ENCODE data around the gene CNTNAP5. TPM values are rescaled to one million over a fixed set of nuclear protein-coding genes. Genes with fewer than 3 reads are reported as not detected.

CNTNAP5 gene
- total and polyA plus RNA-seq, 2 of the 13 experiments (the other 11 are each of a cell fraction or from before 2014, with no cell fraction given), result not detected

- no peak for TF ChIP-seq KLF16 (CRISPR knock-in tag; IDR thresholded peaks at IDR 0.05)
- no peak for TF ChIP-seq SP1 (IDR thresholded peaks at IDR 0.05)
- no peak for TF ChIP-seq SP1 (CRISPR knock-in tag; IDR thresholded peaks at IDR 0.05)
Observed at GRCh38 chr2:124267794-124268193, 242.7 kb downstream of the CNTNAP5 start (continued).

GRCh38 chr2:124269348-124269747 lies 244.3 kb downstream of the CNTNAP5 start:
- ChIA-PET CTCF (ENCODE audit: low intra/inter-chr PET ratio, low total read pairs) (no interaction called here), POLR2A (no interaction called here)
- WGBS (ENCODE audit: low lambda C conversion rate), result 8% methylated on average over 7 of the region's 7 CpGs
- ATAC-seq, result no peak
- in situ Hi-C loops (cut with HindIII; ENCODE audit: extremely low pct_ligation_motif_present, low pct_unique_long_range_greater_than_20kb) (no loop called here), intact Hi-C loops (cut with micrococcal nuclease; ENCODE audit: unreplicated experiment) (no loop called here)
- no peak for DNase-seq (ENCODE audit: low spot score)
- TF ChIP-seq MXD1 (CRISPR knock-in tag; IDR thresholded peaks at IDR 0.05), result no peak
- TF ChIP-seq, protein P1, sequence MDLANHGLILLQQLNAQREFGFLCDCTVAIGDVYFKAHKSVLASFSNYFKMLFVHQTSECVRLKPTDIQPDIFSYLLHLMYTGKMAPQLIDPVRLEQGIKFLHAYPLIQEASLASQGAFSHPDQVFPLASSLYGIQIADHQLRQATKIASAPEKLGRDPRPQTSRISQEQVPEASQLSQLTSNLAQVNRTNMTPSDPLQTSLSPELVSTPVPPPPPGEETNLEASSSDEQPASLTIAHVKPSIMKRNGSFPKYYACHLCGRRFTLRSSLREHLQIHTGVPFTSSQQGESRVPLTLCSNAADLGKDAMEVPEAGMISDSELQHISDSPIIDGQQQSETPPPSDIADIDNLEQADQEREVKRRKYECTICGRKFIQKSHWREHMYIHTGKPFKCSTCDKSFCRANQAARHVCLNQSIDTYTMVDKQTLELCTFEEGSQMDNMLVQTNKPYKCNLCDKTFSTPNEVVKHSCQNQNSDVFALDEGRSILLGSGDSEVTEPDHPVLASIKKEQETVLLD (CRISPR knock-in tag; IDR thresholded peaks at IDR 0.05; ENCODE audit: low read depth), result no peak
- Histone ChIP-seq H3K36me3 (replicated peaks in 1 of 2; ENCODE audit: control insufficient read depth in 1 of 2, insufficient read depth in 2 of 2, low read length in 2 of 2) (no peaks in the 10 kb centered on the region), H2AFZ (ENCODE audit: low read length) (no peak overlapping the region), H3K4me3 (replicated peaks in 1 of 3; ENCODE audit: insufficient read depth in 1 of 3, low read depth in 2 of 3, low read length in 3 of 3) (no peak overlapping the region), H3K27me3 (ENCODE audit: control insufficient read depth in 1 of 2, insufficient read depth in 2 of 2, low read length in 2 of 2) (0 out of 5 replicates have a peak, but pooled peaks cover 0 to 6% of the 10 kb centered on the region in 2 experiments), H3K4me1 (ENCODE audit: insufficient read depth, low read length) (no peaks in the 10 kb centered on the region), H3K79me2 (ENCODE audit: insufficient read depth, low read length) (no peaks in the 10 kb centered on the region), H3K4me2 (ENCODE audit: low read depth, low read length) (no peak overlapping the region), H3K9ac (ENCODE audit: insufficient read depth, low read depth, low read length) (no peak overlapping the region), H3K9me3 (ENCODE audit: low read length) (no peaks in the 10 kb centered on the region), H4K20me1 (ENCODE audit: insufficient read depth, low read length) (no peaks in the 10 kb centered on the region), H3K27ac (ENCODE audit: extremely low read length, insufficient read depth, low read length) (no peak overlapping the region)
- no TSS peak for BruUV-seq (replicated peaks)
- FAIRE-seq, result no peak
